Liver (tissue), 9 donors: ENCODE measurements around the gene ADAMTS15. TPM values are rescaled to one million over a fixed set of nuclear protein-coding genes. Genes with fewer than 3 reads are reported as not detected.

Source experiments
- DNase-seq: peaks from one replicate; pipeline ENCODE4 v3.0.0-alpha.2; 2017; ENCODE audit warnings: low spot score
- H3K27ac ChIP-seq, 2 donors: one replicate each; pipeline ENCODE4 v1.7.0; 2013; ENCODE audit warnings: inconsistent platforms in 2 of 2, low read length in 2 of 2, control low read depth in 1 of 2, low read depth in 1 of 2, mild to moderate bottlenecking in 1 of 2
- H3K27me3 ChIP-seq, 4 donors: one replicate each; pipeline versions ENCODE4 v1.6.1 to v1.7.0; 2013; ENCODE audit warnings: low read length in 3 of 4, inconsistent platforms in 1 of 4, mild to moderate bottlenecking in 1 of 4, moderate library complexity in 1 of 4; ENCODE audit not compliant: control insufficient read depth in 4 of 4, insufficient read depth in 4 of 4
- H3K36me3 ChIP-seq, 4 donors: one replicate each; pipeline versions ENCODE4 v1.6.1 to v1.7.0; 2013; ENCODE audit warnings: low read length in 3 of 4, mild to moderate bottlenecking in 3 of 4, low read depth in 1 of 4, moderate library complexity in 1 of 4; ENCODE audit not compliant: control insufficient read depth in 4 of 4, insufficient read depth in 3 of 4
- H3K4me1 ChIP-seq, 4 donors: one replicate each; pipeline versions ENCODE4 v1.6.1 to v1.7.0; 2013; ENCODE audit warnings: low read length in 3 of 4, mild to moderate bottlenecking in 3 of 4, moderate library complexity in 1 of 4; ENCODE audit not compliant: control insufficient read depth in 4 of 4, insufficient read depth in 4 of 4
- H3K4me3 ChIP-seq, 3 donors: one replicate each; pipeline versions ENCODE4 v1.6.1 to v1.7.0; 2013; ENCODE audit warnings: low read length in 3 of 3, control low read depth in 1 of 3, low read depth in 1 of 3, mild to moderate bottlenecking in 1 of 3
- H3K9ac ChIP-seq, 2 donors: one replicate each; pipeline ENCODE4 v1.7.0; 2013; ENCODE audit warnings: low read length in 2 of 2, mild to moderate bottlenecking in 2 of 2, moderate library complexity in 2 of 2, control low read depth in 1 of 2, low read depth in 1 of 2
- H3K9me3 ChIP-seq, 4 donors: one replicate each; pipeline versions ENCODE4 v1.6.1 to v1.7.0; 2013; ENCODE audit warnings: low read length in 3 of 4; ENCODE audit not compliant: control insufficient read depth in 4 of 4
- FOXA1 ChIP-seq: IDR thresholded peaks from 2 replicates; pipeline ENCODE4 v1.6.1; 2016; ENCODE audit warnings: antibody characterized with exemption
- FOXA2 ChIP-seq: IDR thresholded peaks from 2 replicates; pipeline ENCODE4 v1.6.1; 2016; ENCODE audit warnings: antibody characterized with exemption
- HNF4A ChIP-seq, 2 donors: conservative IDR thresholded peaks; 2 replicates each; pipeline ENCODE4 v1.6.1; 2016; ENCODE audit warnings: antibody characterized with exemption in 2 of 2, mild to moderate bottlenecking in 2 of 2
- HNF4G ChIP-seq: IDR thresholded peaks from 2 replicates; pipeline ENCODE4 v1.6.1; 2016; ENCODE audit warnings: antibody characterized with exemption
- RAD21 ChIP-seq, 2 donors: IDR thresholded peaks; 2 replicates each; pipeline ENCODE4 v1.6.1; 2016; ENCODE audit warnings: antibody characterized with exemption in 2 of 2, mild to moderate bottlenecking in 2 of 2
- TAF1 ChIP-seq: conservative IDR thresholded peaks from 2 replicates; pipeline ENCODE4 v1.6.1; 2016; ENCODE audit warnings: antibody characterized with exemption, mild to moderate bottlenecking
- YY1 ChIP-seq: IDR thresholded peaks from 2 replicates; pipeline ENCODE4 v1.6.1; 2016; ENCODE audit warnings: antibody characterized with exemption, mild to moderate bottlenecking
- WGBS: extraction: QIAGEN DNeasy Blood & Tissue Kit; methylation state at CpG from one replicate; pipeline ENCODE4 v1.1.7; 2013; 5-methylcytosine and 5-hydroxymethylcytosine counted together
- polyA plus RNA-seq, 2 donors: library from polyadenylated mRNA; stranded (reverse) in 1 of 2; unstranded in 1 of 2; fragments of 200-250 nt in 1 of 2; fragments of >200 nt in 1 of 2; fragmentation: Nextera tagmentation in 1 of 2; extraction: Ambion mirVana in 1 of 2; gene quantifications; one replicate each; pipeline versions ENCODE4 v1.2.1 to v1.2.3, GENCODE V29; 2013 to 2015
- total RNA-seq, 2 donors: library from RNA; depleted of rRNA; stranded (reverse); fragments of >200 nt; gene quantifications; one replicate each; pipeline ENCODE4 v1.2.3, GENCODE V29; 2014
- TF ChIP-seq, protein P1 (sequence below): IDR thresholded peaks from 2 replicates; pipeline ENCODE4 v1.6.1; 2016; ENCODE audit warnings: antibody characterized with exemption
- TF ChIP-seq, protein P2 (sequence below): IDR thresholded peaks from 2 replicates; pipeline ENCODE4 v1.6.1; 2016; ENCODE audit warnings: antibody characterized with exemption, mild to moderate bottlenecking
- donor health status: healthy.
- donor health status: healthy.
- donor health status: healthy.
- donor health status: healthy.
- donor health status: healthy.

ADAMTS15 gene
- total and polyA plus RNA-seq, 4 donors: 0.06 to 1.3 (median 0.77) TPM

DNA sequence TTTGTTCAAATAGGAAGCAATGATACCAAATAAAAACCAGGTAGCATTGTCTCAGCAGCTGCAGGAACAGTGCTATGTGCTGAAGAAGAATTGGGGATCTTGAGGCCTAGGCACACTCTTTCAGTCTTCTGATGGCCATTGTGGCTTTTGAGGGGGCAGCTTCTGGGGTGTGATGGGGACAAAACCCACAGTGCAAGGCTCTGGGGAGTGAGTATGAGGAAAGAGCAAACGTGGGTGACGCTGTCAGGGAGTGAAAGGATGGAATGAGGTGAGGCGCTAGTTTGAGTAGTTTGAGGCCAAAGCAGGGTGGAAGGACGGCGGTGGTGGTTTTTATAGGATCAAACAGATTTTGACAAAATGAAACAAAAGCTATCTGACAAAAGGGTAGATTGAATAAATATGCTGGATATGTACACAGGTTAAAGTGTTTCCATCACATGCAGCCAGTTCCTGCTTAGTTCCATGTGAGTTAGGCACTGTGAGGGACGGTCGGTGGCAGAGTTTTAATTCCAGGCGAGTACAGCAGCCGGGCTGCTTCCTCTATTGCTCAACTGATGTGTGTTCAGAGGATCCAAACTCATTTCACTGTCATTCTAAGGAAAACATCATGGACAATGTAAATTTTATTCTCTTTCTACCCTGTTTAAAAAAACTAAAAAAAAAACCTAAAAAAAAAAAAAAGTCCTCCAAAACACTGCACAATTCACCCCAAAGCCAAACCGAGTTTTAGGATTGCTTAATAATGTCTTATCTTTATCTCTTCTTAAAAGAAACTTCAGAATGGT is 18.9 kb downstream of the ADAMTS15 start (continued):
- TF ChIP-seq, protein P1, sequence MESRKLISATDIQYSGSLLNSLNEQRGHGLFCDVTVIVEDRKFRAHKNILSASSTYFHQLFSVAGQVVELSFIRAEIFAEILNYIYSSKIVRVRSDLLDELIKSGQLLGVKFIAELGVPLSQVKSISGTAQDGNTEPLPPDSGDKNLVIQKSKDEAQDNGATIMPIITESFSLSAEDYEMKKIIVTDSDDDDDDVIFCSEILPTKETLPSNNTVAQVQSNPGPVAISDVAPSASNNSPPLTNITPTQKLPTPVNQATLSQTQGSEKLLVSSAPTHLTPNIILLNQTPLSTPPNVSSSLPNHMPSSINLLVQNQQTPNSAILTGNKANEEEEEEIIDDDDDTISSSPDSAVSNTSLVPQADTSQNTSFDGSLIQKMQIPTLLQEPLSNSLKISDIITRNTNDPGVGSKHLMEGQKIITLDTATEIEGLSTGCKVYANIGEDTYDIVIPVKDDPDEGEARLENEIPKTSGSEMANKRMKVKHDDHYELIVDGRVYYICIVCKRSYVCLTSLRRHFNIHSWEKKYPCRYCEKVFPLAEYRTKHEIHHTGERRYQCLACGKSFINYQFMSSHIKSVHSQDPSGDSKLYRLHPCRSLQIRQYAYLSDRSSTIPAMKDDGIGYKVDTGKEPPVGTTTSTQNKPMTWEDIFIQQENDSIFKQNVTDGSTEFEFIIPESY: no peak

DNA sequence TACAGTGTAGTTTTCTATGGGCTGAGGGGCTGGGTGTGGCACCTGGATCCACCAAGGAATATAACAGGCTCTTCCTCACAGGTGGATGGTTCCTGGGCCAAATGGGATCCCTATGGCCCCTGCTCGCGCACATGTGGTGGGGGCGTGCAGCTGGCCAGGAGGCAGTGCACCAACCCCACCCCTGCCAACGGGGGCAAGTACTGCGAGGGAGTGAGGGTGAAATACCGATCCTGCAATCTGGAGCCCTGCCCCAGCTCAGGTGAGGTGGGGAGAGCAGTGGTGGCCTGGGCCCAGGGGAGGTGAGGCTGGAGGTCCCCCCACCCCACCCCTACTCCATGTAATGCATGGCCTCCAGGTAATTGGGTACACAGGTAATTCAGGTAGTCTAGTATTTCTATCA is 20.7 kb downstream of the ADAMTS15 start:
- Histone ChIP-seq H3K9me3 (no peaks in the 10 kb centered on the region), H3K4me3 (no peak overlapping the region), H3K27ac (no peak overlapping the region), H3K9ac (no peak overlapping the region), H3K27me3 (no peaks in the 10 kb centered on the region), H3K4me1 (no peaks in the 10 kb centered on the region), H3K36me3 (no peaks in the 10 kb centered on the region)
- TF ChIP-seq, protein P2, sequence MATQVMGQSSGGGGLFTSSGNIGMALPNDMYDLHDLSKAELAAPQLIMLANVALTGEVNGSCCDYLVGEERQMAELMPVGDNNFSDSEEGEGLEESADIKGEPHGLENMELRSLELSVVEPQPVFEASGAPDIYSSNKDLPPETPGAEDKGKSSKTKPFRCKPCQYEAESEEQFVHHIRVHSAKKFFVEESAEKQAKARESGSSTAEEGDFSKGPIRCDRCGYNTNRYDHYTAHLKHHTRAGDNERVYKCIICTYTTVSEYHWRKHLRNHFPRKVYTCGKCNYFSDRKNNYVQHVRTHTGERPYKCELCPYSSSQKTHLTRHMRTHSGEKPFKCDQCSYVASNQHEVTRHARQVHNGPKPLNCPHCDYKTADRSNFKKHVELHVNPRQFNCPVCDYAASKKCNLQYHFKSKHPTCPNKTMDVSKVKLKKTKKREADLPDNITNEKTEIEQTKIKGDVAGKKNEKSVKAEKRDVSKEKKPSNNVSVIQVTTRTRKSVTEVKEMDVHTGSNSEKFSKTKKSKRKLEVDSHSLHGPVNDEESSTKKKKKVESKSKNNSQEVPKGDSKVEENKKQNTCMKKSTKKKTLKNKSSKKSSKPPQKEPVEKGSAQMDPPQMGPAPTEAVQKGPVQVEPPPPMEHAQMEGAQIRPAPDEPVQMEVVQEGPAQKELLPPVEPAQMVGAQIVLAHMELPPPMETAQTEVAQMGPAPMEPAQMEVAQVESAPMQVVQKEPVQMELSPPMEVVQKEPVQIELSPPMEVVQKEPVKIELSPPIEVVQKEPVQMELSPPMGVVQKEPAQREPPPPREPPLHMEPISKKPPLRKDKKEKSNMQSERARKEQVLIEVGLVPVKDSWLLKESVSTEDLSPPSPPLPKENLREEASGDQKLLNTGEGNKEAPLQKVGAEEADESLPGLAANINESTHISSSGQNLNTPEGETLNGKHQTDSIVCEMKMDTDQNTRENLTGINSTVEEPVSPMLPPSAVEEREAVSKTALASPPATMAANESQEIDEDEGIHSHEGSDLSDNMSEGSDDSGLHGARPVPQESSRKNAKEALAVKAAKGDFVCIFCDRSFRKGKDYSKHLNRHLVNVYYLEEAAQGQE: no peak
- no peak for TF ChIP-seq RAD21 (IDR thresholded peaks at IDR 0.05)
- 98% methylated on average over 6 of the region's 6 CpGs for WGBS
- no peak for DNase-seq

DNA sequence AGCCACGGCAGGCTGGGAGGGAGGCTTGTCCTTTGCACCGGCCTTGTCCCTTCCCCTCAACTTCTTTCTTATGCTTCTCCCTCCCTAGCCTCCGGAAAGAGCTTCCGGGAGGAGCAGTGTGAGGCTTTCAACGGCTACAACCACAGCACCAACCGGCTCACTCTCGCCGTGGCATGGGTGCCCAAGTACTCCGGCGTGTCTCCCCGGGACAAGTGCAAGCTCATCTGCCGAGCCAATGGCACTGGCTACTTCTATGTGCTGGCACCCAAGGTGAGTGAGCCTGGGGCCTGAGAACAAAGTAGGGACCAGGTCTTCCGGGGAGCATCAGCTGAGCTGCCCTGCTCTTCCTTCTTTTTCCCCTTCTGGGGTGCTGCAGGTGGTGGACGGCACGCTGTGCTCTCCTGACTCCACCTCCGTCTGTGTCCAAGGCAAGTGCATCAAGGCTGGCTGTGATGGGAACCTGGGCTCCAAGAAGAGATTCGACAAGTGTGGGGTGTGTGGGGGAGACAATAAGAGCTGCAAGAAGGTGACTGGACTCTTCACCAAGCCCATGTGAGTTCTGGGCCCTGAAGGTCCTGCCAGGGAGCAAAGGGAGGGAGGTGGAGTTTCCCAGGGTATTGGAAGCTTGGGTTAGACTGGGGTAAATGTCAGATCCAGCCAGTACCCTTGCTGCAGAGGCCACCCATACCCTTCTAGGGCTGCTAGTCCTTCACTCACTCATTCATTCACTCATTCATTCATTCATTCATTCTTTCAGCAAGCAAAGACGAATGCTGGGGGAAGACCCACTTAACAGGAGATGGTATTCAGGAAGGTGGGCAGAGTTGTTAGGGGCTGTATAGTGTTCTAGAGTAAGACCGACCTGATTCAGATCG is 22.6 kb downstream of the ADAMTS15 start:
- Histone ChIP-seq H3K4me1 (no peaks in the 10 kb centered on the region), H3K9ac (no peak overlapping the region), H3K36me3 (no peaks in the 10 kb centered on the region), H3K4me3 (no peak overlapping the region), H3K9me3 (no peaks in the 10 kb centered on the region), H3K27ac (no peak overlapping the region), H3K27me3 (no peaks in the 10 kb centered on the region)
- 91% methylated on average over 20 of the region's 20 CpGs for WGBS
- TF ChIP-seq HNF4A (conservative IDR thresholded peaks at IDR 0.05): no peak
- TF ChIP-seq HNF4G: no peak
- DNase-seq: peak; percentile 17

DNA sequence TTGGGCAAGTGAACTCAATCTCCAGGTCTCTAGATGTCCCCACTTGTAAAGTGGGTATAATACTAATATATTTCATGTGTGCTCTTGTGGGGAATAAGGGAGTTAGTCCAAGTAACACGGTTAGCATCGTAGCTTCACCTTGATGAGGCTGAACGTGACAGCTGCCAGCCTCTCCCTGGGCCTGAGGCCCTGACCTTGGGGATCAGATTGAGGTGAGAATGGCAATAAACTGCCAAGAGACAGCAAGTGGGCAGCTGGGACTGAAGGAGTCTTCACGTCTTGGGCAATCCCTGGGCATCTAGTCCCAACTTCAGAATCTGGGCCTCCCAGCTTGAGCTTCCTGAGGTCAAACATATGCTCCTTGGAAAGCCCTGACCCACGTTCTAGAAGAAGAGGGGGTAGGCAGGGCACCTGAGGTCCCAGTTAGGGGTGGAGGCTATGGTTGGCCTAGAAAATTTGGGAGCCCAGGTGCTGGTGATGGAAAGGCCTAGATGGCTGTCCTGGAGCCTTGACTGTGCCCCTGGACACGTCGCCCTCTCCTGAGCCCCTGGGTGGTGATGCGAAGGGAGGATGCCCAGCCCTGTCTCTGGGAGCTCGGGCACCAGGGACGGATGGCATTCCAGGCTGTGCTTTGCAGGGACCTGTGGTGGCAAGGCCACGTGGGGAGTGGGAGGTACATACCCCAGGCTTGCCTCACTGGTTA is 23.4 kb downstream of the ADAMTS15 start:
- TF ChIP-seq RAD21 (IDR thresholded peaks at IDR 0.05) (no peak), FOXA1 (no peak), FOXA2 (no peak), YY1 (no peak), TAF1 (no peak)
- no peak overlapping the region for H3K9ac ChIP-seq
- H3K36me3 ChIP-seq: no peaks in the 10 kb centered on the region
- no peak overlapping the region for H3K4me3 ChIP-seq
- no peaks in the 10 kb centered on the region for H3K4me1 ChIP-seq
- H3K27ac ChIP-seq: no peak overlapping the region
- WGBS: 93% methylated on average over 11 of the region's 11 CpGs
- no peaks in the 10 kb centered on the region for H3K27me3 ChIP-seq
- DNase-seq: no peak
- no peaks in the 10 kb centered on the region for H3K9me3 ChIP-seq
